ENCODE results near the gene ZNF354B. TPM values are rescaled to one million over a fixed set of nuclear protein-coding genes. Genes with fewer than 3 reads are reported as not detected.

Gene ZNF354B
- polyA plus RNA-seq, 1 of the 3 experiments (the other 2 are of a cell fraction), result 7.1 TPM

- 32% methylated on average over 3 of the region's 3 CpGs for WGBS (ENCODE audit: low lambda C conversion rate)
- DNase-seq, result no peak
- Histone ChIP-seq H3K79me2 (ENCODE audit: insufficient read depth) (no peaks in the 10 kb centered on the region), H2AFZ (ENCODE audit: low read depth) (no peak overlapping the region), H3K9me3 (peaks cover 15% of the 10 kb centered on the region; the same call in 1 of the 2 replicates), H3K9ac (no peak overlapping the region), H4K20me1 (ENCODE audit: insufficient read depth) (no peaks in the 10 kb centered on the region), H3K9me2 (no peaks in the 10 kb centered on the region), H3K4me1 (ENCODE audit: control insufficient read depth in 1 of 2, insufficient read depth in 2 of 2, low read depth in 1 of 2, low read length in 1 of 2) (no peaks in the 10 kb centered on the region), H3K36me3 (replicated peaks in 1 of 2; ENCODE audit: control insufficient read depth in 1 of 2, insufficient read depth in 2 of 2, low read length in 1 of 2) (no peaks in the 10 kb centered on the region), H3K27me3 (ENCODE audit: insufficient read depth) (no peaks in the 10 kb centered on the region), H3F3A (replicated peaks; ENCODE audit: insufficient read depth) (no peaks in the 10 kb centered on the region), H3K4me3 (ENCODE audit: low read depth in 2 of 2, low read length in 1 of 2) (no peak overlapping the region), H3K27ac (ENCODE audit: low read depth in 2 of 2, low read length in 1 of 2) (no peak overlapping the region), H3K4me2 (no peak overlapping the region)
- ChIA-PET POLR2A (no interaction called here), CTCF (no interaction called here)
- no peak for TF ChIP-seq NFIC (IDR thresholded peaks at IDR 0.05; ENCODE audit: borderline replicate concordance)
- no peak for TF ChIP-seq RAD21 (IDR thresholded peaks at IDR 0.05; ENCODE audit: low read length)
- no peak for TF ChIP-seq FOXJ3 (CRISPR knock-in tag; IDR thresholded peaks at IDR 0.05)
- TF ChIP-seq RXRA (IDR thresholded peaks at IDR 0.05; ENCODE audit: borderline replicate concordance, low read depth), result no peak
Observed at GRCh38 chr5:178902849-178903248, 43.1 kb downstream of the ZNF354B start.

- no peak for TF ChIP-seq USF1 (IDR thresholded peaks at IDR 0.05; ENCODE audit: borderline replicate concordance, low read depth)
- no peak for TF ChIP-seq RFX5 (IDR thresholded peaks at IDR 0.05; ENCODE audit: low read length)
- TF ChIP-seq REST (IDR thresholded peaks at IDR 0.05; ENCODE audit: low read depth, low read length), result no peak
- no peak for TF ChIP-seq EP300 (IDR thresholded peaks at IDR 0.05; ENCODE audit: borderline replicate concordance in 1 of 2, low read depth in 1 of 2, low read length in 1 of 2)
- no peak for TF ChIP-seq NFIC (IDR thresholded peaks at IDR 0.05; ENCODE audit: borderline replicate concordance)
- no peak for TF ChIP-seq SIN3A (IDR thresholded peaks at IDR 0.05; ENCODE audit: borderline replicate concordance, low read depth, low read length)
- no peak for TF ChIP-seq FOSL2 (IDR thresholded peaks at IDR 0.05; ENCODE audit: borderline replicate concordance, low read depth)
- TF ChIP-seq YY1 (IDR thresholded peaks at IDR 0.05; ENCODE audit: low read depth), result no peak
- TF ChIP-seq NRF1 (IDR thresholded peaks at IDR 0.05; ENCODE audit: low read depth, low read length), result no peak
- TF ChIP-seq MAX (IDR thresholded peaks at IDR 0.05; ENCODE audit: low read depth), result no peak
- no peak for TF ChIP-seq FOXJ3 (CRISPR knock-in tag; IDR thresholded peaks at IDR 0.05)
- no peak for TF ChIP-seq SMC3 (IDR thresholded peaks at IDR 0.05; ENCODE audit: low read depth, low read length)
- TF ChIP-seq GATA2 (CRISPR knock-in tag; IDR thresholded peaks at IDR 0.05), result no peak
- no peak for TF ChIP-seq JUND (IDR thresholded peaks at IDR 0.05)
- TF ChIP-seq RXRA (IDR thresholded peaks at IDR 0.05; ENCODE audit: borderline replicate concordance, low read depth), result no peak
- TF ChIP-seq MEF2A (IDR thresholded peaks at IDR 0.05; ENCODE audit: borderline replicate concordance, low read depth), result no peak
- TF ChIP-seq TEAD4 (IDR thresholded peaks at IDR 0.05; ENCODE audit: borderline replicate concordance, insufficient read depth), result no peak
- 67% methylated on average over 11 of the region's 11 CpGs for WGBS (ENCODE audit: low lambda C conversion rate)
- no peak overlapping the region for H3K4me3 ChIP-seq (ENCODE audit: low read depth in 2 of 2, low read length in 1 of 2)
- CTCF ChIA-PET, result no interaction called here
- no peak overlapping the region for H3K4me2 ChIP-seq
- H2AFZ ChIP-seq (ENCODE audit: low read depth), result no peak overlapping the region
- H3K9me3 ChIP-seq, result peaks cover 14% of the 10 kb centered on the region
- H3K9me2 ChIP-seq, result no peaks in the 10 kb centered on the region
- no peaks in the 10 kb centered on the region for H3K79me2 ChIP-seq (ENCODE audit: insufficient read depth)
- no peaks in the 10 kb centered on the region for H3K27me3 ChIP-seq (ENCODE audit: insufficient read depth)
- POLR2A ChIA-PET, result no interaction called here
- H3F3A ChIP-seq (replicated peaks; ENCODE audit: insufficient read depth), result no peaks in the 10 kb centered on the region
- no peaks in the 10 kb centered on the region for H3K4me1 ChIP-seq (ENCODE audit: control insufficient read depth in 1 of 2, insufficient read depth in 2 of 2, low read depth in 1 of 2, low read length in 1 of 2)
- H3K36me3 ChIP-seq (replicated peaks in 1 of 2; ENCODE audit: control insufficient read depth in 1 of 2, insufficient read depth in 2 of 2, low read length in 1 of 2), result no peaks in the 10 kb centered on the region
- no peak overlapping the region for H3K9ac ChIP-seq
- H4K20me1 ChIP-seq (ENCODE audit: insufficient read depth), result no peaks in the 10 kb centered on the region
- no peak for DNase-seq
- H3K27ac ChIP-seq (ENCODE audit: low read depth in 2 of 2, low read length in 1 of 2), result no peak overlapping the region
Observed at GRCh38 chr5:178931846-178932760, 72.3 kb downstream of the ZNF354B start.

Data from SK-N-SH (cell line).